Activated B cell treated with CpG ODN at 0.5 μM for 24 hours (primary cell): ENCODE data around the gene ZNF536. TPM values are rescaled to one million over a fixed set of nuclear protein-coding genes. Genes with fewer than 3 reads are reported as not detected.

Source experiments
- ATAC-seq: fragments of 200-7000 bp; cut with Tn5 transposase; one replicate; pipeline ENCODE4 v1.10.0; 2021; ENCODE audit warnings: low read depth, mild to moderate bottlenecking, moderate library complexity
- CTCF ChIA-PET: fragments of 350-600 bp; sonication (Branson Sonifier 250); formaldehyde crosslinking; loops from one replicate; lab custom pipeline; 2021; ENCODE audit warnings: antibody characterized with exemption; lab: Charles Lee
- POLR2A ChIA-PET: fragments of 350-600 bp; sonication (Branson Sonifier 250); formaldehyde crosslinking; loops from one replicate; lab custom pipeline; 2021; ENCODE audit warnings: antibody characterized with exemption; lab: Charles Lee
- DNase-seq: peaks from one replicate; pipeline ENCODE4 v3.0.0; 2022
- H3K27ac Mint-ChIP-seq: one replicate; pipeline ENCODE4 v1.8.0; 2020; ENCODE audit warnings: mixed read lengths
- H3K27me3 Mint-ChIP-seq: one replicate; pipeline ENCODE4 v1.8.0; 2021; ENCODE audit warnings: mixed read lengths
- H3K36me3 Mint-ChIP-seq: one replicate; pipeline ENCODE4 v1.8.0; 2021; ENCODE audit warnings: low read depth, mixed read lengths
- H3K4me1 Mint-ChIP-seq: one replicate; pipeline ENCODE4 v1.8.0; 2021; ENCODE audit warnings: mixed read lengths
- H3K4me3 Mint-ChIP-seq: one replicate; pipeline ENCODE4 v1.8.0; 2020; ENCODE audit warnings: mild to moderate bottlenecking, mixed read lengths
- H3K9me3 Mint-ChIP-seq: one replicate; pipeline ENCODE4 v1.8.0; 2020; ENCODE audit warnings: mixed read lengths
- intact Hi-C: fragments of 100-400 bp; cut with micrococcal nuclease; formaldehyde crosslinking; loops from one replicate; pipeline ENCODE4 v1.15.1; 2024
- total RNA-seq: library from RNA; stranded (reverse); gene quantifications from 2 replicates; pipeline ENCODE4 v1.2.3, GENCODE V29; 2022
- TF ChIP-seq, protein P1 (sequence below): fragments of 200-600 bp; IDR thresholded peaks from one replicate; pipeline ENCODE4 v1.8.0; 2022; ENCODE audit warnings: antibody characterized with exemption, mild to moderate bottlenecking

ZNF536 gene
- total RNA-seq, 1 donor from 2014 or later: not detected

- intact Hi-C loops: no loop called here
- Mint-ChIP-seq H3K4me1 (no peaks in the 10 kb centered on the region), H3K36me3 (no peaks in the 10 kb centered on the region), H3K27me3 (no peaks in the 10 kb centered on the region), H3K27ac (no peak overlapping the region), H3K4me3 (no peak overlapping the region), H3K9me3 (peaks cover 3% of the 10 kb centered on the region)
- ChIA-PET CTCF (no interaction called here), POLR2A (no interaction called here)
- DNase-seq: no peak
- TF ChIP-seq, protein P1, sequence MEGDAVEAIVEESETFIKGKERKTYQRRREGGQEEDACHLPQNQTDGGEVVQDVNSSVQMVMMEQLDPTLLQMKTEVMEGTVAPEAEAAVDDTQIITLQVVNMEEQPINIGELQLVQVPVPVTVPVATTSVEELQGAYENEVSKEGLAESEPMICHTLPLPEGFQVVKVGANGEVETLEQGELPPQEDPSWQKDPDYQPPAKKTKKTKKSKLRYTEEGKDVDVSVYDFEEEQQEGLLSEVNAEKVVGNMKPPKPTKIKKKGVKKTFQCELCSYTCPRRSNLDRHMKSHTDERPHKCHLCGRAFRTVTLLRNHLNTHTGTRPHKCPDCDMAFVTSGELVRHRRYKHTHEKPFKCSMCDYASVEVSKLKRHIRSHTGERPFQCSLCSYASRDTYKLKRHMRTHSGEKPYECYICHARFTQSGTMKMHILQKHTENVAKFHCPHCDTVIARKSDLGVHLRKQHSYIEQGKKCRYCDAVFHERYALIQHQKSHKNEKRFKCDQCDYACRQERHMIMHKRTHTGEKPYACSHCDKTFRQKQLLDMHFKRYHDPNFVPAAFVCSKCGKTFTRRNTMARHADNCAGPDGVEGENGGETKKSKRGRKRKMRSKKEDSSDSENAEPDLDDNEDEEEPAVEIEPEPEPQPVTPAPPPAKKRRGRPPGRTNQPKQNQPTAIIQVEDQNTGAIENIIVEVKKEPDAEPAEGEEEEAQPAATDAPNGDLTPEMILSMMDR: no peak
- no peak for ATAC-seq
These were observed 45.8 kb upstream of the ZNF536 start for GRCh38 chr19:30326393-30326710.

- Mint-ChIP-seq H3K4me3 (no peak overlapping the region), H3K36me3 (no peaks in the 10 kb centered on the region), H3K27ac (no peak overlapping the region), H3K27me3 (no peaks in the 10 kb centered on the region), H3K4me1 (no peaks in the 10 kb centered on the region), H3K9me3 (peaks cover 3% of the 10 kb centered on the region)
- ATAC-seq (no peak), DNase-seq (no peak)
- ChIA-PET CTCF (no interaction called here), POLR2A (no interaction called here)
- intact Hi-C loops: no loop called here
- TF ChIP-seq, protein P1: no peak
These were observed 44.9 kb upstream of the ZNF536 start for GRCh38 chr19:30327331-30327730.

DNA sequence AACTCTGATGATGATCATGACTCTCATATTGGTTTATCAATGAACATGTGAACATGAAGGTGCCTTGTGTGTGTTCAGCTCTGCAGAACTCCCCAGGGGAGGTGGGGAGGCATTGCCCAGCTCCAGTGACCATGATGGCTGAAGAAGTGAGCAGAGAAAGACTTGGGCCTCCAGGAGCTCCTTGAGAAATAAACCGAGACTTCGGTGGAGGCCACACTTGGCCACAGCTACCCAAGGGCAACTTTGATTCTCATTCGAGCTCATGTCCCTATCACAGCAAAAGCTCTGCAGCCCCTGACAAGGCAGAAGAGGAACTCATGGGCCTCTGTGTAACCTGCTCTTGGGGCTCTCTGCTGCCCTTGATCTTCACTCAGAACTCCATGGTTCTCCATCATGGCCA is 44.1 kb upstream of the ZNF536 start:
- H3K27ac Mint-ChIP-seq: no peak overlapping the region
- no peaks in the 10 kb centered on the region for H3K27me3 Mint-ChIP-seq
- TF ChIP-seq, protein P1: no peak
- H3K9me3 Mint-ChIP-seq: peaks cover 3% of the 10 kb centered on the region
- H3K4me1 Mint-ChIP-seq: no peaks in the 10 kb centered on the region
- H3K4me3 Mint-ChIP-seq: no peak overlapping the region
- no peaks in the 10 kb centered on the region for H3K36me3 Mint-ChIP-seq
- ATAC-seq: no peak
- intact Hi-C loops: no loop called here
- ChIA-PET POLR2A (no interaction called here), CTCF (no interaction called here)
- no peak for DNase-seq

DNA sequence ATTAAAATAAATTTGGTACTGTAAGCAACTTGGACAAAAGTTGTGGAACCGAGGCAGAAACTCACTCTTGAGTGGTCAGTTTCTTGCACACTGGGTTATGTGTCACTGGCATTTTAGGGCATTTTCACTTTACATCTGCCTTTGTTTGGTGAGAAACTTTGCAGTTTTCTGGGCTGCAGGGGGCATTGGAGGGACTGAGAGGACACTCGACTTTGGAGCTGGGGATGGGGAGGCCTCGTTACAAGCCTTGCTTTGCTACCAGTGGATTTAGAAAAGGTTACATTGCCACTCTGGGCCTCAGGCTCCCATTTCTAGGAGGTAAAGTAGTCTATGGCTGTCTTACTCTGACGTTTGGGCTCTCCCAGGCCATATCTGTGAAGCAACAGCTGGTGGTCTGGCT is 41.9 kb upstream of the ZNF536 start:
- DNase-seq: no peak
- no peak overlapping the region for H3K4me3 Mint-ChIP-seq
- POLR2A ChIA-PET: no interaction called here
- H3K36me3 Mint-ChIP-seq: no peaks in the 10 kb centered on the region
- no peaks in the 10 kb centered on the region for H3K4me1 Mint-ChIP-seq
- intact Hi-C loops: no loop called here
- CTCF ChIA-PET: no interaction called here
- no peak for ATAC-seq
- H3K9me3 Mint-ChIP-seq: no peaks in the 10 kb centered on the region
- H3K27ac Mint-ChIP-seq: no peak overlapping the region
- no peaks in the 10 kb centered on the region for H3K27me3 Mint-ChIP-seq
- TF ChIP-seq, protein P1: no peak

DNA sequence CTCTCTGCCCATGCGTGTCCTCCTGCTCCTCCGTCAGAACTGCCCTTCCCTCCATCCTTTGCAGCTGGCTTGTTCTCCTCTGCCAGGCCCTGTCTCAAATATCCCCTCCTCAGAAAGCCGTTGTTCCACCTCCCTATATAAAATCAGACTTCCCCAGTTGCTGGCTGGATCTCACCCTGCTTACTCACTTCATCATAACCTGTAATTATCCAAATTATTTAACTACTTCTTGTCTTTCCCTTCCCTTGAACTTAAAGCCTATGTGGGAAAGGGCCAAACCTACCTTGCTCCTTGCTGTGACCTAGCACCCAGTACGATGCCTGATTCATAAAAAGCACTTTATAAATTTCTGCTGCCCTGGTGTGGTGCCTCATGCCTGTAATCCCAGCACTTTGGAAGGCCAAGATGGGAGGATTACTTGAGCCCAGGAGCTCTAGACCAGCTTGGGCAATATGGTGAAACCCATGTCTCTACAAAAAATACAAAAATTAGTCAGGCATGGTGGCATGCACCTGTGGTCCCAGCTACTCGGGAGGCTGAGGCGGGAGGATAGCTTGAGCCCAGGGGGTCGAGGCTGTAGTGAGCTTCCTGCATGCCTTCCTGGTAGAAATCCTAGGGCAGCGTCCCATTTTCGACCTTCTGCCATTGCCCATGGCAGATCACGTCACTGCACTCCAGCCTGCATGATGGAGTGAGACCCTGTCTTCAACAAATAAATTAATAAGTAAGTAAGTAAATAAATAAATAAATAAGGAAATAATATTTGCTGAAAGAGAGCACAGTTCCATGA is 39.5 kb upstream of the ZNF536 start:
- no peaks in the 10 kb centered on the region for H3K9me3 Mint-ChIP-seq
- ATAC-seq: no peak
- DNase-seq: no peak
- H3K27ac Mint-ChIP-seq: no peak overlapping the region
- H3K27me3 Mint-ChIP-seq: no peaks in the 10 kb centered on the region
- H3K36me3 Mint-ChIP-seq: no peaks in the 10 kb centered on the region
- intact Hi-C loops: no loop called here
- H3K4me3 Mint-ChIP-seq: no peak overlapping the region
- ChIA-PET CTCF (no interaction called here), POLR2A (no interaction called here)
- H3K4me1 Mint-ChIP-seq: no peaks in the 10 kb centered on the region
- TF ChIP-seq, protein P1: no peak
